ENCODE data around the gene RAP1GAP.

The RAP1GAP gene

DNA sequence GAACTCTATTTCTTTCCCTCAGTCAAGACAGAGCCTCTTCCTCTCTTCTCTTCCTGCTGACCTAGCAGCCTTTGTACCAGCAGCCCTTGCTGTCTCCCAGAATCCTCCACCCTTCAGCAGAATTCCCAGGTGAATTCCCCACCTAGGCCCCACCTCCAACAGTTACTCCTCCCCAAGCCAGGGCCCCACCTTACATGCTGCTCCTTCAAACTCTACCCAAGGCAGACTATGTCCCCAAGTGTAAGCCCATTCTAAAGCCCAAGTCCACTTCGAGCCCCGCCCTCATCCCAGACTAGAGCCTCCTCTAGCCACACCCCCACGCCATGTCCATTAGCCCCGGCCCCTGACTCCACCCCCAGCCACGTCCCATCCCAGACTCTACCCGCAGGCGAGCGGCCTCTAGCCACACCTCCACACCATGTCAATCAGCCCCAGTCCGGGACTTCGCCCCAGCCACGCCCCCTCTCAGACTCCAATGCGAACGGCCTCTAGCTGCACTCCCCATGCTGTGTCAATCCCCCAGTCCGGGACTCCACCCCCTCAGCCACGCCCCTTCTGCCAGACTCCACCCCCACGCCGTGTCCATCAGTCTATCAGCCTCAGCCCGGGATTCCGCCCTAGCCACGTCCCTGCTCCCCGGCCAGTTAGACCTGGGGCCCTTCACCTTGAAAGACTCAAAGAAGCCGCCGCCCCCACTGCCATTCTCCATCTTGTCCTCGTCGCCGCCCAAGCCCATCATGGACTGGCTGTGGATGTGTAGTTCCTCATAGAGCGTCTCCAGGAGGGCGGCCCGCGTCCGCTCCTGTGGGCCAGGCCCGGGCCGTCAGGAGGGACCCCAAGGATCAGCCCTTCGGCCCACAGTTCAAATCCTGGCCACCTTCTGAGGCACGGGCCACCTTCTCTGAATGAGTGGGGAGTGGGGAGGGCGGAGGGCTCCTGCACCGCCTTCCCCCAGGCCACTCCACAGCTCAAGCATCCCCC lies 61.3 kb downstream of the RAP1GAP start:
- peak in 1 of 2 experiments; percentile 25 for DNase-seq

DNA sequence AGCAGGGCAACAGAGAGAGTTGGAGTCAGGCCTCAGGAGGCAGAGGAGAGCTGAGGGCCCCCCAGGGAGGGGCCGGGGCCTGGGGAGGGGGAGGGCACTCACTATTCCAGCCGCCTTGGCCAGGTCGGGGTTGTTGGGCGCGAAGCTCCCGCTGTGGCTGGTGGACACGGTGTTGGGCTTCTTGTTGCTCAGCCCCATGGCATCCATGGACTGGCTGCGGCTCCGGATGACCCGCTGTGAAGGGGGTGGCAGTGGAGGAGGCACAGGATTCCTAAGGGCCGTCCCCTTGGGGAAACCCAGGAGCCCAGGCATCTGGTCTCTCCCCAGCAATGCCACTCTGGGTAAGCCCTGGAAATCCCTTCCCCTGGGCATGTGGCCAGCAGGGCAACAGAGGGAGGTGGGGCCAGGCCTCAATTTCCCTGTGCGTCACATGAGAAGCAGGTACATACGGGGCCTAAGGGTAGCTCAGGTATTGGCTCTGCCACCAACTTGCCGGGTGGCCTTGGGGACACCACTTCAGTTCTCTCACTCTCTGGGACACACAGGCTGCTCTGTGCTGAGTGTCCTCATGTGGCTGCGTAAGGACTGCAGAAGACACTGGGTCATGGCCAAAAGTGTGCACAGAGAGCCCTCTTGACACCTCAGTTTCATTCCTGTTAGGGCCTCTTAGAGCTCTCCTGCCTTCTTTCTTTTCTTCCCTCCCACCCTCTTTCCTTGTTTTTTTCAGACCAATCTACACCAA lies 63.0 kb downstream of the RAP1GAP start:
- no peak for DNase-seq

DNA sequence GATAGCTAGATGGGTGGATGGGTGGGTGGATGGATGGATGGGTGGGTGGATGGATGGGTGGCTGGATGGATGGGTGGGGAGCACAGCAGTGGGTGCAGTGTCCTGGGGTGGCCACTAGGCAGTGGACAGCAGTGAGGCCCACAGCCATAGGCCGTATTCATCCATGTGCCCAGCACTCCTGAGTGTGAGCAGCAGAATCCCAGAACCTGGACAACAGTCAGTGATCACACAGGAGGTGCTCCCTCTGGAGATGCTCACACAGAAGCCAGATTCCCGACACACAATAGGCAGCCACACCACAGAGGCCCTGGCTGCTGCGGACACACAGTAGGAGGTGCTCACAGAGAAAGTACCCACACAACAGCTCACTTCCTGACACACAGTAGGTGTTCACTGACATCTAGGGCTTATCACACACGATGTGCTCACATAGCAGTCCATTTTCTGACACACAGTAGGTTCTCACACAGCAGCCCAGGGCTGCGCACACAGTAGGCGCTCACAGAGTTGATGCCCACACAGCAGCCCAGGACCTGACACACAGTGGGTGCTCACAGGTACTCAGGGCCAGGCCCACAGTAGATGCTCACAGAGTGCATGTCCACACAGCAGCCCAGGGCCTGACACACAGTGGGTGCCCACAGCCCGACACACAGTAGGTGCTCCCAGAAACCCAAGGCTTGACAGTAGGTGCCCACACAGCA lies 64.0 kb downstream of the RAP1GAP start:
- DNase-seq = no peak

DNA sequence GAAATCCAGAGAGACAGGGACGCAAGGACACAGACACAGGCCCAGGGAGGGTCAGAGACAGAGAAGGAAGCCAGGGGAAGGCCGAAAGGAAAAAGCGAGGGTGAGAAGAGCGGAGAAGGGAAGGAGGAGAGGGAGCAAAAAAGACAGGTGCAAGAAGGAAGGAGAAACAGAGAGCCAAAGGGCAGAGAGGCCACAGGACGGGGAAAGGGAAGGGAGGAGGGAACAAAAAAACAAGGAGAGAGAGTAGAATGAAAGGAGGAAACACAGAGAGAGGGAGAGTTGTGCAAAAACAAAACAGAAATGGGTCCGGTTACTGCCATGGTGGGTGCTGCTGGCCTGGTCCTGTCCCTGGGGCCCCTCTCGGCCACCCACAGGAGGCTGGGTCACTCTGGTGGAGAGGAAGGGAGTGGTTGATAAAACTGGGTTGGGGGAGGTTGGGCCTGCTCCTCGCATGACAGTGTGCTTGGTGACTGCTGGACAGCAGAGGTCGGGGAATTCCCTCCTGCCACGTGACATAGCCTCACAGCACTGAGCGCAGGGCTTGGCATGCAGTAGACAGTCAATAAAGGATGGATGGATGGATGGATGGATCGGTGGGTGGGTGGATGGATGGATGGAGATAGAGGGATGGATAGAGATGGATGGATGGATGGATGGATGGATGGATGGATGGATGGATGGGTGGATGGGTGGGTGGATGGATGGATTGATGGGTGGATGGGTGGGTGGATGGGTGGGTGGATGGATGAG lies 64.8 kb downstream of the RAP1GAP start:
- DNase-seq = no peak

DNA sequence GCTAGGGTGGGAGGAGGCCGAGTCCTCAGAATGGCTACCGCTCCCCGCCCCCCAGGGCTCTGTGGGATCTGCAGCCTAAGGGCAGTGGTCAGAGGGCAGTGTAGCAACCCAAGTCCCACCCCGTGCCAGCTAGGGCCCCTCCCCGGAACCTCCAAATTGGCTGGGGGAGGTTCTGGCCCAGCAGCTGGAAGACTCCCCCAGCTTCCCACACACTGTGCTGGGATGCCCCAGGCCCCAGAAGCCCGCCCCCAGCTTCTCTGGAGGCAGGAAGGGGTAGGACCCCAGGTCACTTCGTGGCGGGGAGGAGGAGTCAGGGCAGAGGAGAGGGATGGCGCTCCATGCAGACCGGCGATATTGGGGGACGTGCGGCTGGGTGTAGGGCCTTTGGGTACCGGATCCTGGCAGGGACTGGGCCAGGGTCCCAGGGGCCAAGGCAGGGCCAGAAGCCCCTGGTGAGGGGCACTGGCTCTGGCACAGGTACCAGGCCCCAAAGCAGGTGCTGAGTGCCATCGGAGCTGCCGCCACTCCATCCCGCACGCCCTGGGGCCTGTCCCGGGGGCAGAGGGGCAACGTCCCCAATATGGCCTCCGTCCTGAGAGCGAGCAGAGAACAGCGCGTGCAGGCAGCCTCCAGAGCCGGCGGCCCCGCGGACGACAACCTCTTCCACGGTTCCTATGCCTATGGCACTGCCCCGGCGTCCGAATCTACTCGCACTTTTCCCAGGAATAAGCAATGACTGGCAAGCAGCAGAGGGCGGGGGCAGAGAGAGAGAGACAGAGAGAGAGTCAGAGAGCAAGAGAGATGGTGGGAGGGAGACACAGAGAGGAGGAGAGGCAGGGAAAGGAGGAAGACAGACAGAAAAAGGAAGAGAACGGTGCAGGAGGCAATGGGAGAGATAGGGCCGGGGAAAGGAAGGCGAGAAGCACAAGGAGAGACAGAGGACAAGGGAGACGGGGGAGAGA lies 65.7 kb downstream of the RAP1GAP start:
- no peak for DNase-seq

DNA sequence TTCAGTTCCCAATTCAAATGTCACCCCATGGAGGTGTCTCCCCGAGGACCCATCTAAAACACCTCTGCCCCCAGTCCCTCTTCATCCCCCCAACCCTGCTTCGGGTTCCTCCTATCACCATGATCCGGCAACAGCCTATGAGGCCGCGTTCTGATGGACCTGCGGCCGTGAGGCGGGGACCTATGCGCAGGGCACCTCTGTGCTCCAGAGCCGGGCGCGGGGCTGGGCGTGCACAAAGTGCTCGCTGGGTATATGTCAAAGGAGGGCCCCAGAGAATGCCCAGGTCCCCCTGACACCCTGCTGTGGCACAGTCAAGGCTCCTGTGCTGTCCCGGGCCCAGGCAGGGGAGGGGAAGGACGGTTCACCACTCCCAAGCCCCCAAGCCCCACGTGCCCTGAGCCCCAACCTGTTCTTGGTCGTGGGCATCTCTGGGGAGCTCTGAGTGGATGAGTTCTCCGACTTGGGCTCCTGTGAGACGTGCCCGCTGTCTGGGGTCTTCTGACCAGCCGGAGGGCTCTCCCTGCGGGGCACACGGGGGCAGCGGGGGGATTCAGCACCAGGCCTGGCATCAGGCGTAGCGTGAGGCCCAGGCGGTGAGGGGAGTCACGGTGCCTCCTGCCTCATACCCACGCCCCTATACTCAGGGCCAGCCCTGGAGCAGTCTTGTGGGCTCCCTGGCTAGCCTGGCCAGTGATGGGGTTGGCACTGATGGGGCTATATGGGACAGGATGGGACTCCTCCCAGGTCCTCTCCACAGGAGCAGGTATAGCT lies 67.7 kb downstream of the RAP1GAP start:
- DNase-seq = no peak

DNA sequence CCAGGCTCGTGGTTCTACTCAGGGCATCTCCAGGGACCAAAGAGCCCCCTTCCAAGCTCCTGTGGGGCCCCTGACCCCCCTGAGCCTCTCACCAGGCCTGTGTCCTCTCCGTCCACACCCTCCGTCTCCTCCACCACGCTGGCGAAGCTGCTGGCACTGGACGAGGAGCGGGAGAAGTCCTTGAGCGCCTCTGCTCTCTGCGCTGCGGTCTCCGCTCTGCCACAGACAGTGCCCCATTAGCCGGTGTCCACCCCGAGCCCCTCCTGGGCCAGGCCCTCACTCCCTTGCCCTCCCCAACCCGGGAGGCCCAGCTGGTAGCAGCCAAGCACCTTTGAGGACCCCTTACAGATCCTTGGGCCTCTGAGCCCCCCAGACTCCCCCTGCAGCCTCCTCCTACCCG lies 69.8 kb downstream of the RAP1GAP start:
- no peak for DNase-seq

DNA sequence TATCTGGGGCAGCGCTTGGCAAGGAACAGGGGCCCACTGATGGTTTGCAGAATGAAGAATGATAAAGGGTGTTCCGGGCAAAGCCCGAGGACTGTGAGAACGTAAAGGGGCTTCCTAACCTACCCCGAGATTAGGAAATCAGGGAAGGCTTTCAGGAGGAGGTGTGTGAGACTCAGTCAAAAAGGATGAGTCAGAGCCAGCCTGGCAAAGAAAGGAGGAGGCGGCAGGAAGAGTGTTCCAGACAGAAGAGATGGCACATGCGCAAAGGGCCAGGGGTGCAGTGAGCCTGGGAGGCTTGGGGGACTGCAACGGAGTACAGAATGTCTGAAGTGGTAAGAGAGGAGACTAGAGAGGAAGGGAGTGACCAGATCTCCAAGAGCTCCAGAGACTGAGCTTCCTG lies 70.3 kb downstream of the RAP1GAP start:
- no peak for DNase-seq

DNA sequence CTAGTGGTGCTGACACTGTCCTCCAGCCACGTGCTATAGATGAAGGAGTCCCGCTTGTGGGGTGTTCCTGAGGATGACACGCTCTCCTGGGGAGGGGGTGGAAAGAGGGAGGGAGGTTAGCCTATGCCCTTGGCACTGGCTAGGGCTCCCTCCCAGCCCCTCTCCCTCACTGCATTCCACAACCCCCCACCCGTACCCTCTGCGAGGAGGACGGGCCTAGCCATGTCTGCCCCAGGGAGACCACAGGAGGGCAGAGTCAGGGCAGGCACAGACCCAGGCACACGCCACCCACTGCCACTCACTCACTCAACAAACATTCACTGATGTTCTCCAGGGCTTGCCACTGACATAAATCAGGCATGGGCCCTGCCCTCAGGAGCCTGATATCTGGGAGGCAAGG lies 70.7 kb downstream of the RAP1GAP start:
- DNase-seq = no peak

DNA sequence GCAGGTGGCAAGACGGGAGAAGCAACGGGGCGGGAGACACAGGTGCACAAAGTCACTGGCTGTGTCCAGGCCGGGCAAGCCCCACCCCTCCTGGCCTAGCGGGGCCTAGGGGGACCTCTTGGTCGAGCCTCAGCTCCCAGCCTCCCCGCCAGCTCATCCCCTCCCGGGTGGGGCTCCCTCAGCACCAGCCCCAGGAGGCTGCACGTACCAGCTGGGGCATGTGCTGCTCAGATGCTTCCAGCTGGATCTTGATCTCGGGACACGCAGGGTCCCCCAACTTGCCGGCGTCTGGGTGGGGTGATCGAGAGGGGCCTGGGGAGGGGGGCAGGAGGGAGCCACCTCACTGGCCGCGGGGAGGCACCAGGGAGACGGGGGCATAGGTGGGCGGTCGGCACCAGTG lies 71.4 kb downstream of the RAP1GAP start:
- DNase-seq = no peak

DNA sequence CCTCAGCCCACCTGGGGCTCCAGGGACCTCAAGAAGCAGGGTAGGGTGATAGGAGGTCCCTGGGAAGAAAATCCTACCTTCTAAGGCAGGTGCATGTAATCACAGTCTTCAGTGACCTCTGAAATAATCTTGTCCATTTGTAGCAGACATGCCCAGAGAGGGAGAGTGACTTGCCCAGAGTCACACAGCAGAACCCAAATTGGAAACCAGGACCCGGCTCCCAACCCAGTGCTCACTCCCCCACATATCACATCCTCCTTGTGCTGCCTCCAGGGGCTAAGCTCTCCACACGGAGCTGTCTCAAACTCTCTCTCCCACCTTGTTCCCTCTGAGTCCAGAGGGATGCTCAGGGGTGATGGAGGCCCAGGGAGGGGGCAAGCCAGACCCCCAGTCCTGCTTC lies 72.5 kb downstream of the RAP1GAP start:
- DNase-seq = no peak

DNA sequence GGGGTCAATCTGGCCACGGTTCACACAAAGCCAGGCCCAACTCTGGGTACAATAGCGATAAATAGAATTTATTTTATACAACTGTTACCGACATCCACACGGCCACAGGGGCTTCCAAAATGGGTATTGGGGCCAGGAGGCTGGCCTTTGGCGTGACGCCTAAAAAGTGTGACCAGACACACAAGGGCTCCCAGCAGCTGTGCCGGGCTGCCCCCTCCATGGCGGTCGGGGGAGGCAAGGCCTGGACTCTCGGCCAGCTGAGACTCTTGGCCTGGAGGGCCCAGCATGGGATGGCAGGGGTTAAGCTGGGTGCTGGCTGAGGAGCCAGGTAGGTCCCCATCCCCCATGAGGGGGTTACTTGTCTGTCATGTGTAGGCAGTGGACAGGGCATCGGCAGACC lies 73.0 kb downstream of the RAP1GAP start:
- no peak for DNase-seq

DNA sequence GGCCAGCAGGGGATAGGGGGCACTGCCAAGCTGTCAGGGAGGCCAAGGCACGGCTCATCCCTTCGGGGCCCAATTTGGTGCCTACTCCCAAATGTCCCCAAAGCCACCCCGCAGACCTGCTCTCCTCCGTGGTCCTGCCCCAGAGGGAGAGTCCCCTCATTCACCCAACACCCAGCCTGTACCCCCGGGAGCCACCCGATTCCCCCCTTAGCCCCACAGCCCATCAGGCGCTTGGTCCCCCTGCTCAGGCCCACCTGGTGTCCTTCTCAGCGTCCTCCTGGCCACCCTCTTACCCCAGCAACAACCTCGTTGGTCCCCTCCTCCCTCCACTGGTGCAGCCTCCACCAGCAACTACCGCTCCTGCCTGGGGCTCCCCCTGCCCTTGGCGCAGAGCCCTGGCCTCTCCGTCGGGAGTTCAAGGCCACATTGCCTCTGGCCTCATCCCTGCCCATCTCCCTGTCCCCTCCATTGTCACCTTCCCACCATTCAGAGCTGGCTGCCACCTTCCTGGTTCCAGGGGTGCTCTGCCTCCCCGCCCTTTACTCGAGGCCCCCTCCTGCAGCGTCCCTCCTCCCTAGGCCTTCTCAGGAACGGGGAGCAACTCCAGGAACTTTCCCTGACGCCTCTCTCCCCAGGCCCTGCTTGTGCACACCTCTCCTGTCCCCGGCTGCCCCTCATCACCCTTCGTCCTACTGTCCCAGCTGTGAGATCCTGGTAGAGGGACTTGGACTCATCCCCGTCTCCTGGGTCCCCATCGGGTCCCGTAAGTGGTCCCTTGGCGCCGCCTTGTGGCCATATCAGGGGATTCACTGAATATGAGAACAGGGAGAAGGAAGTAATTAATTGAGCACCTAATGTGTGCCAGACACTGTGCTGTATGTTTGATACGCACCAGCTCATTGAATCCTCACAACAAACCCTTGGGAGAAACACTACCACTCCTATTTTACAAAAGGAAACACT lies 73.9 kb downstream of the RAP1GAP start:
- DNase-seq = peak; percentile 14 to 33

DNA sequence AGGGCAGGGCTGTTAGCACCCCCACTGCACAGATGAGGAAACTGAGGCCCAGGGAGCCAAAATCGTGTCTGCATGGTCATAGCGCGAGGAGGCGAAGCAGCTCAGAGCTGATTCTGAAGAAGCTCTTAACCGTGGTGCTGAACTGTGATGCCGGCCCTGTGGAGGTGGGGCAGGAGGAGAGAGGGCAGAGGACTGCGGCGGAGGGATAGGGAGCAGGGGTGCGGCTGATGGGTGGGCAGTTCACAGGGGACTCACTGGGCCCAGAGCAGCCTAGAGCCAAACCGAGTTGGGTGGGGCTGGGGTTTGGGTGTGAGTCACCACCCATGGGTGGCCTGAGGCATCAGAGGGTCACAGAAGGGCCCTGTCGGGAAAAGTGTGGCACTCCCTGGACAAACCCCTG lies 74.7 kb downstream of the RAP1GAP start:
- DNase-seq = no peak

DNA sequence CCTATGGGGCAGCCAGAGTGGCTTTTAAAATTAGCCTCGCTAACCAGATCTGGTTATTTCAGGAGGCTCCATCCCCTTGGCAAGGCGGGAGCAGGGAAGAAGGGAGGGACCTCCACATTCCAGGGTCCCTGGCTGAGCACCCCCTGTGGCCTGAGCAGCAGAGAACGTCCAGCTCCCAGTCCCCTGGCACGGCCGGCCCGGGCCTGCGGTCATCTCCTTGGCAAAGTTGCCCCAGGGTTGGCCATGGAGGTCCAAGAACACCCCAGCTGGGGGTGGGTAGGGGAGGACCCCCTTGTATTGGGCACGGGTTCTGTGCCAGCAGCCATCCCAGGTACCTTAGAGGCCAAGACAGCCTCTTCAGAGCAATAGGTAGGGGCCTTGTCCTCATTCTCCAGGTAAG lies 75.9 kb downstream of the RAP1GAP start:
- no peak for DNase-seq

DNA sequence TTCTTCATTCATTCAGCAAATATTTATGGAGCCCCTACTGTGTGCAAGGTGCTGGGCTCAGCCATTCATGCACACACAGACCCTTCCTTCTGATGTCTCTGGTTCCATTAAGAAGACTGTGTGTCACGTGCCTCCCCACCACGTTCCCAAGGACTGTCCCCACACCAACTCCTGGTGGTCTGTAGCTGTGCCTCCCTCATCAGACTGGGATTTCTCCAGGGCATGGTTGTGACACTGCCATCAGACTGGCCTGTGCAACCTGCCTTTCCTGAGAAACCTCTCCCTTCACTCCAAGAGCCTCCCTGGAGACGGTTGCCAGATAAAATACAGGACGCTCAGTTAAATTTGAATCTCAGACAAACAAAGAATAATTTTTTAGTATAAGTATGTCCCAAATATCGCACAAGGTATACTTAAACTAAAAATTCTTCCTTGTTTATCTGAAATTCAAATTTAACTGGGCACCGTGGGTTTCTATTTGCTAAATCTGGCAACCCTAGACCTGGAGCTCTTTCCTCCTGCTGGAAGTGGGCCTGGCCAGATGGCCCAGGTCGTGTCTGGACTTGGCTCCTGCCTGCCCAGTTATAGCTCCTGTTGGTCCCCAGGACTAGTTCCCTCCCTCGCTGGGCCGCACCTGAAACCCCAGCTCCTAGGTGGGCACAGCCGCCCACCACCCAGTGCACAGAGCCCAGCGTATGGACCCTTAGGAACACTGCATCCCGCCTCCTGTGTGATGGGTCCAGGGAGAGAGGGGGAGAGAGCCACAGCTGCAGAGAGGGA lies 76.9 kb downstream of the RAP1GAP start:
- no peak for DNase-seq

DNA sequence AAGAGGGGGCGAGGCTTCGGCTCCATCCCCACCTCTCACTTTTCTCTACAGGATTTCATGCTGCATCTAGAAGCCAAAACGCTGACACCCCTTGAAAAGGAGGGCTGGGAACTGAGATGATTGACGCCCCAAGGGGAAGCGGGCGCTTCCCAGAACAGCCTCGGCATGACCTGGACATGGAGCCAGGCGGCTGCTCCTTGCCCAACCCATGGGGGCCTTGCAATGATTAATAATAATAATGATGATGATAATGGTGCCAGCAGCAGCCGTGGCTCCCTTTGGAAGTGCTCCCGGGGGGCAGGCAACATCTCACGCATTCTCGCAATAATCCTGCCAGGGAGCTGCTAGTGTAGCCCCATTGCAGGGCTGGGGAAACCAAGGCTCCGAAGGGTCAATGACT lies 78.2 kb downstream of the RAP1GAP start:
- peak in 1 of 2 experiments; percentile 53 for DNase-seq

DNA sequence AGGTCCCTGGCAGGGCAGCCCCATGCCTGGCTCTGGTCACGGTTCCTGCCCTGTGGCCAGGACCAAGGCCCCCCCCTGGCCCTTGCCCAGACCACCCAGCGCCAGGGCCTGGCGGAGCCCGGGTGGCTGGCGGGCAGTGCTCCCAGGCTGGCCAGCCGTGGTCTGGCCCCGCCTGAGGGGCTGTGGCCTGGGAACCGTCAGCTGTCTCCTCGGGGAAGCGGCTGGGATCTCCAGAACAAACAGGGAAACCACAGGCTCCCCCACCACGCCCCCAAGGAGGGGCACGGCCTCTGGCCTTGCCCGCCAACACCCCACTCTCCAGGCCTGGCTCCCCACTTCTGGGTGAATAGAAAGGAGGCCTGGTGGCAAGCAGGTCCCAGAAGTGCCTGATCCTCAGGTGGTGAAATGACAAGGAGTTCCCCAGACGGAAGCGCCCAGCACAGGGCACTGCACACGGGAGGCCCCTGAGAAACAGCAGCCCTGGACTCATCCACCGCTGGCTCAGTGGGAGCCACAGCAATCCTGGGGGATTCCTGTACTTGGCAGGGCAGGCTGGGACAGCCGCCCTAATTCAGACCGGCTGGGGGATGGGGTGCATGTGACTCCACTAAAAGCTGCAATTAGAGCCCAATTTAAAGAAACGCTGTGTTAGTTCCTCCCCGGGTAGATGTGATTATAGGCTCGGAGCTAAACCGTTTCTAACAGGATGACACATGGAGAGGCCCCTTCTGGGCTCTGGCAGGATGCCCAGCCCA lies 78.9 kb downstream of the RAP1GAP start:
- peak; percentile 73 to 89 for DNase-seq

Data from NCI-H2081 (cell line).